GM18873 (cell line): ENCODE results near the gene HSD17B10.
A peak's percentile ranks its signal among the peaks of the same experiment; 100 is the strongest.
"Not testable (repeated sequence)": the region's sequence is repeated elsewhere in the genome, so short reads cannot be mapped to it uniquely, and the experiment has no call there.

Source experiments
- ATAC-seq: cut with Tn5 transposase; IDR thresholded peaks from one replicate; pipeline ENCODE4 v1.9.1; 2021; ENCODE audit warnings: mild to moderate bottlenecking, moderate library complexity, moderate number of reproducible peaks; ENCODE audit not compliant: unreplicated experiment, low FRiP score

The HSD17B10 gene

DNA sequence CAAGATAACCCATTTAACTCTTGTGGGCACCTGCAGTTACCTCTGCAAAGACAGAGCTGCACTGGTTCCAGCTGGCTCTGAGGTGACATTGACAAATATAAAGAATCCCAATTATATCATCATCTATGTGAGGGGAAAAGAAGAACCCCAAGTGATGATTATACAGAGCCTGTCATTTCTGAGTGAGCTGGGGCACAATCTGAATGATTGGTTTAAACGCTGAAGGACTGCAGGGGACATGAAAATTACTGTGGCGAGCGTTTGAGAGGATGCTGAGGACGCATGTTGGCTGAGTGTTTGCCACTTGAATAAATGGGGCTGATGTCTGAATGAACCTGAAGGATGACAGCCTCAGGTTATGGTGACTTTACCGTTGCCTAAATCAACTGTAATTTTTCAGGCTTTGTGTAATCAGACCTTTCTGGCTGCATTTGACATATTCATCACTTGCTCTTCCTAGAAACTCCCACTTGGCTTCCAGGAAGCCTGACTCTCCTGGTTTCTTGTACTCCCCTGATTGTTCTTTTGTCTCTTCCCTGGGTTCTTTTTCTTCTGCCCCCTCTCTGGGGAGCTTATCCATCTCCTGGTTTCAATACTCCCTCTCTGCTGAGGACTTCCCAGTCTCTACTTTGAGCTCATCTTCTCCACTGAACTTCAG, 4.1 kb upstream of the HSD17B10 start:
- ATAC-seq = no peak

DNA sequence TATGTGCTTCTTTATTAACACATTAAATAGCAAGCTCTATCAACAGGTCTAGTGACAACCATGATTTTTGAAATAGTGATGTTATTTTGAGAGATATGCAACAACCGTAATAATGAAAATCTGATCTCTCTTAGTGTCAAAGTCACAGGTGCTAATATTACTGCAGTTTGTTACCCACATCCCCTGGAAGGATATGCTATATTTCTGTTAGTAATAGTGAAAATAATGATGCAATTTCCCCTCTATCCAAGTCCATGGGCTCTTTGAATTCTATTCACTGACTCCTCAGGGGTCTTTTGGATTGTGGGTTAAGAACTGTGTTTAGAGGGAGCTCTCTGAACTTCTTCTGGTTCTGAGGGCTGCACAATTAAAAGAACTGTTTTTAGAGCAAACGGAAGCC, 3.0 kb upstream of the HSD17B10 start:
- ATAC-seq = no peak

DNA sequence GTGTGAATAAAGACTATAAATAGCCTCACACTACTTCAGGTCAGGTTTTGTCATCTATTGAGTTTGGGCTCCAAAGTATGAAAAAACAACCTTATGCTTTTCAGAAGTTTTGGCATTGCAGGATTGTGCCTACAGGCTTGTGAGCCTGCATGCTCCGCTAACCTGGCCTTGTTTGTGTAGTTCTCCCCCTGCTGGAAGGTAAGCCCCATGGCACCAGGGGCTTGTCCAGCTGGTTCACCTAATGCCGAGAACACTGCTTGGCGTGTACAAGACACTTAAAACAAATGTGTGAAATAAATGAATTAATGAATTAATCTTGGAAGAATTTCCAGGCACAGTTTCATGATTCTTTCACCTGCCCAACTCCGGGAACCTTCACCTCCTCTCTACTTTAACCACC, 1.8 kb upstream of the HSD17B10 start:
- ATAC-seq = no peak

DNA sequence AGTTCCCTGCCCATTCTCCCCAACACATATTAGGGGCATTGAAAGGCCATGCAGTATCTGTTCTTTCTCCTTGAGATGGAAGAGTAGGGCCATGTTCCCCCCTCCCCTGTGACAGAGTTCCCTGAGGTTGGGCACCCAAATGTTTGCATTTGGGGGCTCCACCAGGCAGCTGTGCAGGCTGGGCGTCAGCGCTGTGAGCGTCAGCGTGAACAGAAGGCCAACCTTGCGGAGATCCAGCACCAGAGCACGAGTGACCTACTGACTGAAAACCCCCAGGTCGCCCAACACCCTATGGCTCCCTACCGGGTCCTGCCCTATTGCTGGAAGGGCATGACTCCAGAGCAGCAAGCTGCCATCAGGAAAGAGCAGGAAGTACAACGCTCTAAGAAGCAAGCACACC, 3.9 kb downstream of the HSD17B10 start:
- ATAC-seq = no peak

DNA sequence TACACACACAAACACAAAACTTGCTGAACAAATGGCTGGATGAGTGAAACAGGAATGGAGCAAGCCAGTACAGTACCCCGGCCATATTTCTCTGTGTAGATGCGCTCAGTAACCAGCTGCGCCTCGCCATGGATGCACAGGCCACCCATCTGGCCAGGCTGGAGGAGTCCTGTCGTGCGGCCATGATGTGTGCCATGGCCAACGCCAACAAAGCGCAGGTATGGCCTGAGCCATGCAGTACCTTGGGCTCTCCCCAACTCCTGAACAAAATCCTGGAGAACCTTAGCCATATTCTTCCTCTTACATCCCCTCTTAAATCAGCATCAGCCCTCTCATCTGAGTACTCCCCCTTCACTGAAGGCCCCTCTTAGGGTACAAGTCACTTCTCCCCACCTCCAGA, 4.4 kb downstream of the HSD17B10 start:
- no peak for ATAC-seq

DNA sequence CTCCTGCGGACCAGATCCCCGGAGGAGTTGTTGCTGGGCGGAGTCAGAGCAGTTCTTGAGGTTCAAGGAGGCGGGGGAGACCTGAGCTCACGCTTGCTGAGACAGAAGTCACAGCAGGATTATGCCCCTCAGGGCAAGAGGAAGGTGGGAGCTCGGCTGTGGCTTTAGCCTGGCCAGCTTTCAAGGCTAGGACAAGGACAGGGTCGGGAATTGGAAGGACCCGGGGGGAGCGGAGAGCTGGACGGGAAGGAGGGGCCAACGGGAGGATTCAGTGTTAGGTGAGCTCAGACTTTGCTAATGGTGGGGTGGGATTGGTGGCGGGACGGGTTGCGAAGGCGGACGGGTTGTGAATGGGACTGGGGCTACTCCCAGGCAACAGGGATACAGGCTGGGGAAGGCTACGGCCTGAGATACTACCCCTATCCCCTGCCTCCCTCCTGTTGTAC, 11.3 kb downstream of the HSD17B10 start, which contains the start of gene RIBC1:
Gene RIBC1, plus strand, starts transcription at position 13 of the 446 bp plus-strand sequence. CDS start 3,404 bp downstream, outside the sequence.
- ATAC-seq = no peak

DNA sequence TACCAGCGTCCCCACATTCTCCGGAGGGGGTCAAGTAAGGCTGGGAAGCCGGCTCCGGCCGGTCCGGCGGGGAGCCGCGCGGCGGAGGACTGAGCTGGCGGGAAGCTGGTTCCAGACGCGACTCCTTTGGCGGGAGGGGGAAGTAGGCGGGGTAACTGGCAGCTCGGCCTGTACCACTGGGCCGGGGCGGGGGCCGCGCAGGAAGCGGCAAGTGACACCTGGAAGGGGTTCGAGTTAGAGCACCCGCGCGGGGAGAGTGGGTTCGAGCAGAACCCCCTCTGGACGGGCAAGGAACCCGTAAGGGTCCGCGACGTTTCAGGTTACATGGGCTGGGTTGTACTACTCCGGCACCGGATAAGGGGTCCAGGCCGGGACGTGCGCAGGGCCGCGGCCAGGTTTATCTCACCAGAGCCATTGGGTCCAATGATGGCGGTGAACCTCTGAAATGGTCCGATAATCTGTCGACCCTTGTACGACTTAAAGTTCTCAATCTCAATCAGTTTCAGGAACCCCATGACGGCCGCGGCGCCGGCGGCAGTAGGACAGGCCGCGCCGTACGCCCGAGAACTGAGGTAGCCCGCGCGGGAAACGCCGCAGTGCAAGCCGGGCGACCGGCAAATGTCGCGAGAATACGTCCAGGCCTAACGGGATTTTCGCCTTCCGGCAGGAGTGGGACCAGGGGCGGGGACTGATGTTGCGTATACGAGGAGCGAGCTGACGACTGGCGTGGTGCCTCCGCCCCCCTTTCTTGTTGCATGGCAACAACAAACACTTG, 11.9 kb downstream of the HSD17B10 start, which contains the start of gene SMC1A:
Gene SMC1A, minus strand, starts transcription at position 569 of the 775 bp plus-strand sequence. Its CDS starts 54 bp downstream, at position 515.
- ATAC-seq = peak; percentile 90

DNA sequence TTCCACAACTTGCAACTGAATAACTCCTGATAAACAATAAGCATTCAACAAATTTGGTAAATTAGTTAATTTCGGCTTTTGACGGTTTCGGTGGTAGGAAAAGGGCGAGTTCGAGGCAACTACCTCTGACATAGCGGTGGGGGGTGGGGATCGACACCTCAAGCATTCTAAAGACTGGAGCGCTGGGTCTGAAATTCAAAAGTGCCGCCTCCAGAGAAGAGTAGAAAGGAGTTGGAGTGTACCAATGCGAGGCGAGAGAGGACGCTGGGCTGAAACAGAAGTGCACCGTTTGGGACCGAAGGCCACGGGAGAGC, 12.4 kb downstream of the HSD17B10 start:
- ATAC-seq = peak; percentile 3

DNA sequence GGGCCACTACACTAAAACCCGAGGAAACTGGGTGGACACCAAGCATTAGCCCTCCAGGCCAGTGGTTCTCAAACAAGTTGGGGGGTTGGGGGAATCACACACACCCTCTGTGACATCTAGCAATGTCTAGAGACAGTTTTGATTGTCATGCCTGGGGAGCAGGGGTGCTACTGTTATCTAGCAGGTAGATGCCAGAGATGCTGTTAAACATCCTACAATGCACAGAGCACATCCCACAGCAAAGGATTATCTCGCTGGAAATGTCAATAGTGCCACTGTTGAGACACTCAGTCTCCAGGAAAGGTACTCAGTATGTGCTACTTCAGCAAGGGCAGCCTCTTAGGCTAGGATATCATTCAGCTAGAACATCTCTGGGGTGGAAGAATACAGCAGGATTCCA, 13.0 kb downstream of the HSD17B10 start:
- ATAC-seq = no peak

DNA sequence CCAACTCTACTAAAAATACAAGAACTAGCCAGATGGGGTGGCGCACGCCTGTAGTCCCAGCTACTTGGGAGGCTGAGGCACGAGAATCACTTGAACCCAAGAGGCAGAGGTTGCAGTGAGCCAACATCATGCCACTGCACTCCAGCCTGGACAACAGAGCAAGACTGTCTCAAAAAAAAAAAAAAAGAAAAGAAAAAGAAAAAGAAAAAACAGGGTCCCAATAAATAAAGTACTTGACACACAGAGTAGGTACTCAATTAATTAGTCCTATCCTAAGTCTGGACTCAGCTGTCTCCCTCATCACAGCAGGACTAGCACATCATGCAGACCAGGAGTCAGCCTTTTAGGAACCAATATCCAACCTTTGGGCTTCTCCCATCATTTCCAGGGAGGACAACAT, 13.8 kb downstream of the HSD17B10 start:
- ATAC-seq = not testable (repeated sequence)

DNA sequence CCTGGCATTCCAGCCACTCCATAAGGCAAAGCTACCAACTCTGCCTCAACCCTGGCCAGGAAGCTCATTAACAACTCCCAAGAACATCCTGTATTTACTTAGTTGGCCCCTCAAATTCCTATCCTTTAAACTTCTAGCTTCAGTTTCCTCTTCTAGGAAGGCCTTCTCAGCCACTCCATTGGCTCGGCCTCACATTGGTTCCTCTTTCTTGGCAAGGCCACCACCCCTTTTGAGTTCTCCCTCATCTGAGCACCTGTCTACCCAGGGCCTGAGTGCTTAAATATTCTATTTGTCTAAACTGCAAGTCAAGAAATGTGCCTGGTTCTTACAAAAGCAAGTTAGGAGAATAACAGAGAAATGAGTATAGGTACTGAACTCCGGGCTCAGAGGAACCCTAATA, 21.7 kb downstream of the HSD17B10 start:
- ATAC-seq = no peak

DNA sequence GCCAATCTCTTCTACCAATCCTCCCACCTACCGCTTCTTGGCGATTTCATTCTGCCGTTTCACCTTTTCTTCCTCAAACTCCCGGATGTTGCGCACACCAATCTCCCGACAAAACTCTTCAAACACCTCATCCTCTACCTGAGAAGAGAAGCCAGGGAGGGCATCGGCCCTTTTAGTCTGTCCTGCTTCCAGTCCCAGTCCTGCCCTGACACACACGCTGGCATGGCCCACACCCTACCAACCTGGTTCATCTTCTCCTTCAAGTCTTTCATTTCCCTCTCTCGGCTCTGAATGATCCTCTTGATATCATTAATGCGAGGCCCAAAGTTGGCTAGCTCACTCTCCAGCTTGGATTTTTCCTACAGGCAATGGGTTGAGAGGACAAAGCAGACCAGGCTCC, 30.6 kb downstream of the HSD17B10 start:
- no peak for ATAC-seq

DNA sequence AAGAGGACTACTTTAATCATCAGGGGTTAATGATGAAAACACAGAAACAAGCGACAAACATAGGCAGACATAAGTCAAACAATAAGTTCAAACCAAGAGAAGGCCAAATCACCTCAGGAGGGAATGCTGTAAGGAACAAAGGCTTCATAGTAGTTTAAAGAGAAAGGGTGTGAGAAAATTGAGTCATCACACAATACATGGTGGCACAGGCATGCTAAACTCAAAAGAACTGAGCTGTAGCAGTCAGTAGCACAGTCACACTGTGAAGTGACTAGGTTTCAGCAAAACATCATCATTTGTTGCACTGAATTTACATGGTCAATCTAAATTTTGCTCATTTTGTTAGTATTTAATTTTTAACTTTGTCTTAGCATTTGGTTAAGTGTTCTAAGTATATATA, 36.0 kb downstream of the HSD17B10 start:
- no peak for ATAC-seq

DNA sequence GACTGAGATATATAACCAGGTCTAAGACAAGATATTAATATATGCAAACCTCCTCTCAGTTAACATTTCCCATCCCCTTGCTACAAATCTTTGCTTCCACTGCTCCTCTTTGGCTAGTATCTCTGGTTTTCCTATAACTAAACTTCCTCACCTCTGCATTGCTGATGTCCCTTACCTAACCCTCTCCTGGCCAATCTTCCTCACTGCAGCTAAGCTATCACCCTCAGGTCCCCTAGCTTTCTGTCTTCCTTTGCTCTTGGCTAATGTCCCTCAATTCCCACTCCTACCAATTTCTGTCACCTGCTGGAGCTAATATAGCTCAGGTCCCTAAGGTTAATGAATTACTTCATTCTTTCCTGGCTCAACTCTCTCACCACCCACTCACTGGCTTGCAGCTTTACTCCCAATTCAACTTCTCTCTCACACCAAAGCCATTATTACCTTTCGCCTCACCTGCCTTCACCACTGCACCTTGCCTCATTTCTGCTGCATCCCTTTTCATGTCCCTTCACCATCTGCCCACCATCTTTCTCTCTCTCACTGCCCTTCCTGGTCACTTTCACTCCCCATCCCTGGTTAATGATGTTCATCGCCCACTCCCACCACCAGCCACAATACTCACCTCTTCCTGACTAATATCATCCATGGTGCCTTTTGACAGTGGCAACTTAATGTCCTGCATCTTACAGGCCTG, 38.4 kb downstream of the HSD17B10 start:
- ATAC-seq = no peak

DNA sequence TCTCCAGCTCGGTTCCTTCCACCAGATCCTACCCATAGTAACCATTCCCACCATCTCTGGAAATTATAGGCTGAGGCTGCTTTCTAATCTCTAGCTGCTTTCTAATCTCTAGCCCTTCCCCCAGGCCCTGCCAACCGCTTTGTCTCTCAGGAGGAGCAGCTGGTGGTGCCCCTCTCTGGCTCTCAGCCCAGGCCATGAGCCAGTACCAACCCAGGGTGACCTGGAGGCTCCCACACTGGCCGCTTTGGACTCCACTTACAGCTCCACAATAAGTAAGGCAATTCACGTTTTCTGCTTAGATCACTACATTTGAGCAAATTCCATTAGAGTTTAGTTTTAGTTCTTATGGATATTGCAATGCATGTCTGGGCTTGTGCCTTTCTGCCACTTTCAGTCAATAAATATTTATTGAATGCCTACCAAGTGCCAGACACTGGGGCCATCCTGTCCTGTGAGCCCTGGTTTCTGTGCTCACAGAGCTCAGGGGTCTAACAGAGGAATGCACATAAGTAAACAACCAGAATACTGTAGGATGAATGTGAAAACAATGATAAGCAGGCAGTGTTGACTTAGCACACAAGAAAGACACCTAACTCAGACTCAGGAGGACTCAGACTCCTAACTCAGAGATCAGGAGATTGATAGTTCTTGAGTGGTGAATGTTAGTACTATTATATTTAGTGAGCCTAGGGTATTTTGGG, 50.6 kb downstream of the HSD17B10 start:
- no peak for ATAC-seq
